ENCODE data around the gene PRUNE2. TPM values are rescaled to one million over a fixed set of nuclear protein-coding genes. Genes with fewer than 3 reads are reported as not detected.

PRUNE2 gene
- total RNA-seq, 1 experiment from 2014 or later, result 0.59 TPM

GRCh38 chr9:76681556-76681955, 224.4 kb downstream of the PRUNE2 start (continued):
- TF ChIP-seq TCF7L2 (IDR thresholded peaks at IDR 0.05; ENCODE audit: borderline replicate concordance, extremely low read depth, insufficient read depth, insufficient read length) (no peak), FOSL1 (IDR thresholded peaks at IDR 0.05; ENCODE audit: low read depth) (no peak), EZH2 (IDR thresholded peaks at IDR 0.05) (no peak), CTCF (IDR thresholded peaks at IDR 0.05 in 2 of 3, conservative IDR thresholded peaks at IDR 0.05 in 1 of 3; ENCODE audit: borderline replicate concordance in 1 of 3, insufficient read depth in 1 of 3, low read depth in 2 of 3, low read length in 2 of 3) (no peak), YY1 (IDR thresholded peaks at IDR 0.05; ENCODE audit: extremely low read depth, insufficient replicate concordance, low read depth, low read length) (no peak), ZBTB33 (IDR thresholded peaks at IDR 0.05; ENCODE audit: extremely low read depth, insufficient replicate concordance, low read length) (no peak), SP1 (IDR thresholded peaks at IDR 0.05; ENCODE audit: low read depth) (no peak)

- Histone ChIP-seq H3K36me3 (ENCODE audit: control insufficient read depth in 1 of 2, insufficient read depth in 2 of 2, low read length in 2 of 2) (no peaks in the 10 kb centered on the region), H3K27ac (ENCODE audit: low read depth, low read length) (no peak overlapping the region), H3K9ac (ENCODE audit: low read length) (no peak overlapping the region), H3K4me2 (ENCODE audit: low read length) (no peak overlapping the region), H3K79me2 (ENCODE audit: insufficient read depth, low read length) (no peaks in the 10 kb centered on the region), H2AFZ (ENCODE audit: low read depth, low read length, poor library complexity, severe bottlenecking) (no peak overlapping the region), H3K9me3 (ENCODE audit: control insufficient read depth in 1 of 2, insufficient read depth in 1 of 2, low read depth in 1 of 2, low read length in 2 of 2) (no peaks in the 10 kb centered on the region), H3K4me3 (replicated peaks in 1 of 2; ENCODE audit: low read depth in 1 of 2, low read length in 2 of 2) (no peak overlapping the region), H3K27me3 (ENCODE audit: insufficient read depth, low read length) (no peaks in the 10 kb centered on the region), H3K9me2 (ENCODE audit: insufficient read depth) (no peaks in the 10 kb centered on the region), H4K20me1 (ENCODE audit: insufficient read depth) (no peaks in the 10 kb centered on the region), H3K4me1 (ENCODE audit: control insufficient read depth in 1 of 2, insufficient read depth in 2 of 2, low read length in 2 of 2) (no peaks in the 10 kb centered on the region)
- intact Hi-C loops (cut with micrococcal nuclease), result no loop called here
- CTCF ChIA-PET, result no interaction called here
- POLR2A ChIA-PET, result no interaction called here
- RAD21 ChIA-PET (ENCODE audit: low non-redundant PET in 1 of 2, low total read pairs in 2 of 2, uncharacterized antibody in 2 of 2, unreplicated experiment in 2 of 2), result no interaction called here
- DNase-seq (ENCODE audit: low read depth, low spot score) (no peak), ATAC-seq (no peak)
- no TSS peak for BruUV-seq (replicated peaks)
- no peak for TF ChIP-seq ZBTB33 (IDR thresholded peaks at IDR 0.05; ENCODE audit: extremely low read depth, insufficient replicate concordance, low read length)
- TF ChIP-seq EGR1 (IDR thresholded peaks at IDR 0.05; ENCODE audit: low read depth), result no peak
- no peak for TF ChIP-seq RAD21 (IDR thresholded peaks at IDR 0.05; ENCODE audit: low read depth)
- TF ChIP-seq EZH2phosphoT487 (IDR thresholded peaks at IDR 0.05; ENCODE audit: borderline replicate concordance), result no peak
- TF ChIP-seq MAX (IDR thresholded peaks at IDR 0.05), result no peak
- no peak for TF ChIP-seq CBX3 (IDR thresholded peaks at IDR 0.05; ENCODE audit: low read depth)
- TF ChIP-seq POLR2AphosphoS5 (IDR thresholded peaks at IDR 0.05; ENCODE audit: low read depth, low read length), result no peak
- no peak for TF ChIP-seq POLR2A (IDR thresholded peaks at IDR 0.05; ENCODE audit: borderline replicate concordance, extremely low read depth, insufficient read depth, insufficient read length)
- TF ChIP-seq TCF7L2 (IDR thresholded peaks at IDR 0.05; ENCODE audit: borderline replicate concordance, extremely low read depth, insufficient read depth, insufficient read length), result no peak
- no peak for TF ChIP-seq CEBPB (IDR thresholded peaks at IDR 0.05; ENCODE audit: low read depth)
- TF ChIP-seq ZFX (IDR thresholded peaks at IDR 0.05), result no peak
These were observed 225.0 kb downstream of the PRUNE2 start for GRCh38 chr9:76680716-76681425.

Measured in HCT116 (cell line).